HG03045 (cell line): ENCODE results near the gene FAM234A.
"Not testable (repeated sequence)": the region's sequence is repeated elsewhere in the genome, so short reads cannot be mapped to it uniquely, and the experiment has no call there.

Experiments used
- ATAC-seq: cut with Tn5 transposase; IDR thresholded peaks from one replicate; pipeline ENCODE4 v1.9.1; 2021; ENCODE audit warnings: mild to moderate bottlenecking, moderate library complexity; ENCODE audit not compliant: unreplicated experiment

The FAM234A gene

GRCh38 chr16:230351-230750 is 4.3 kb upstream of the FAM234A start:
- ATAC-seq = not testable (repeated sequence)

GRCh38 chr16:230949-231348 is 3.7 kb upstream of the FAM234A start:
- ATAC-seq = no peak

- no peak for ATAC-seq
These were observed 5.3 kb downstream of the FAM234A start for GRCh38 chr16:239948-240277.

DNA sequence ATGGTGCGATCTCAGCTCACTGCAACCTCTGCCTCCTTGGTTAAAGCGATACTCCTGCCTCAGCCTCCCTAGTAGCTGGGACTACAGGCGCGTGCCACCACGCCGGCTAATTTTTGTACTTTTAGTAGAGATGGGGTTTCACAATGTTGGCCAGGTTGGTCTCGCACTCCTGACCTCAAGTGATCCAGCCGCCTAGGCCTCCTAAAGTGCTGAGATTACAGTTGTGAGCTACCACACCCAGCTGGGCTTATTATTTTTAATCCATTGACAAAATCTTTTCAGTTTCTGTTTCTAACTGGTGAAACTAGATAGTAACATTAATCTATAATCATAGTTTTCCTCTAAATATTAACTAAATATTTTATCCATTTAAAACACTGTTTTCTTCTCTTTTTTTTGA is 5.9 kb downstream of the FAM234A start:
- ATAC-seq = no peak

- ATAC-seq = no peak
These were observed 7.7 kb downstream of the FAM234A start for GRCh38 chr16:242281-242680.

DNA sequence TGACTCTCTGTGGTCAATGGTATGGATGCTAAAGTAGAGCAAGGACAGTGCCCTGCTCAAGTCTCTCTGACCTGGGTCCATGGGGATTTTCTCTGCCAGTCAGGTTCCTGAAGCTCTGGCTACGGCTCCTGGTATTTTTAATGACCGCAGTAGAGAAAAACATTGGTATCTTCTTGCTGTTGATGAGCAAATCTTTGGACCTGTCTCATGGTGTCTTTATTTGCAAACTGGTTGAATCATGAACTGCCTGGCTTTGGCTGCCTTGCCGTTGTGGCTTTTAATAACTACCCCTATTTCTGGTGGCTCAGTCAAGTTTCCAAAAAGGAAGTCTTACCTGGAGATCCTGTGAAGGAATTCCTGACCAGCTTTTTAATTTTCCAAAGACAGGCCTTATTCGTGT is 8.7 kb downstream of the FAM234A start:
- no peak for ATAC-seq

GRCh38 chr16:245105-245504 is 10.5 kb downstream of the FAM234A start:
- no peak for ATAC-seq

GRCh38 chr16:247027-247426 is 12.4 kb downstream of the FAM234A start:
- no peak for ATAC-seq

DNA sequence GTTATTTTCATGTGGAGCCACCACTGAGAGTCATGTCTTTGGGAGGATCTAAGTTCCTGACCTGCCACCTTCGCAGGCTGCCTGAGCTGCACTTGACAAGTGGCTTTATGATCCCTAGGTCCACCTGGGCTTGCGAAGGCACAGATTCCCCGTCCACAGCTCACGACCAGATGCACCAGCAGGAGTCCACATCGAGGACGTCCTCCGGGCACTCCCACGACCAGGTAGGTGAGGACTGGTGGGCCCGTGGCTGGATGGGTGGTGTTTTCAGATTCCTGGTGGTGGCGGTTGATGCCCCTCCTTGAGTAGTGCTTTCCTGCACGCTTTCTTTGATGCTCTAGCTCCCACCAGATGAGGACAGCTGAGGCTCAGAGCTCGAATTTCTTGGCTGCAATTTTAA is 14.8 kb downstream of the FAM234A start:
- ATAC-seq = no peak

DNA sequence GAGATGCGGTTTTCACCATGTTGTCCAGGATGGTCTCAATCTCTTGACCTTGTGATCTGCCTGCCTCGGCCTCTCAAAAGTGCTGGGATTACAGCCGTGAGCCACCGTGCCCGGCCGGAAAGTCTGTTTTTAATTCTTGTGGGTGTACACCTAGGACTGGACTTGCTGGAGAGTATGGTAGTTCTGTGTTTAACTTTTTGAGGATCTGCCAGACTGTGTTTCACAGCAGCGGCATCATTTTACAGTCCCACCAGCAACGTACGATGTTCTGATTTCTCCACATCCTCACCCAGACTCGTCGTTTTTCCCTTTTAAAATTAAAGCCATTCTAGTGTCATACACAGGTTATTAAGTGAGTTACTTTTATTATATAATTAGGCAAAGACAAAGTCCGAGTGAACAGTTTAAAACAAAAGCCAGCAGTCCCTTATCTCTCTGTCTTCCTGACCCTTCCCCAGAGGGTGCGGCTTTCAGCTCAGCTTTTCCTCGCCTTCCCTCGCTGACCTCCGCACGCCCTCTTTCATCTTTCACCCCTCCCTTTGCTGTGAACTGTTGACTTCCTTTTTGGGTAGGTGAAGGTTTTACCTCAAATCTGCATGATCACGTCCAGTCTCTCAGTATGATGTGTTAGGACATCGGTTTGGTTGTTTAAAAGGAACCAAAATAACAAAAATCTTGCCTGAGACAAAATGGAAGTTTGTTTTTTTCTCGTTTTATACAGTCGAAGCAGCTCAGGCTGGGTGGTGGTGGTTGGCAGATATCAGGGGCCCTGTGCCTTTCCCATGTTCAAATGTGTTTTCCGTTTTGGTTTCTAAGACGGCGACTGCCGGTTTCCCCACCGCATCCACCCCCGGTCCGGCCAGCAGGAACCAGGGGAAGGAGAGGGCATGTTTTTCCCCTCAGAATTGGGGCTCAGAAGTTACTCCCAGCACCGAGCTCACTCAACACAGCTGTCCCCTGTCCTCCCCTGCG is 18.0 kb downstream of the FAM234A start:
- ATAC-seq = no peak

DNA sequence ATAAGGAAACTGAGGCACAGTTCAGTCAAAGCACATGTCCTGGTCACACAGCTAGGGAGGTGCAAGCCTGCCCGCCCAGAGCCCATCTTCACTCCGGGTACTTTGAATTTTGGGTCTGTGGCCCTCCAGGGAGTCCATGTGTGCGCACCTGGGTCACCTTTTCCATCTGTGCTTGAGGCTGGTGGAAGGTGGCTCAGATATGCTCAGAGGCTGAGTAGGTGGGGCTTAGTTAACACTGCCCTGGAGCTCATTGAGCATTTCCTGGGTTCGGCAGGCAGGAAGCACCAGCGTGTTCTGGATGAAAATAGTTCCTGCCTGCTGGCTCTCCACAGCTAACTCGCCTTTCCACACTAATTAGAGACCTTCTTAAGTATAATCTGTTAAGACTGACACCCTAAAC is 19.2 kb downstream of the FAM234A start:
- no peak for ATAC-seq

DNA sequence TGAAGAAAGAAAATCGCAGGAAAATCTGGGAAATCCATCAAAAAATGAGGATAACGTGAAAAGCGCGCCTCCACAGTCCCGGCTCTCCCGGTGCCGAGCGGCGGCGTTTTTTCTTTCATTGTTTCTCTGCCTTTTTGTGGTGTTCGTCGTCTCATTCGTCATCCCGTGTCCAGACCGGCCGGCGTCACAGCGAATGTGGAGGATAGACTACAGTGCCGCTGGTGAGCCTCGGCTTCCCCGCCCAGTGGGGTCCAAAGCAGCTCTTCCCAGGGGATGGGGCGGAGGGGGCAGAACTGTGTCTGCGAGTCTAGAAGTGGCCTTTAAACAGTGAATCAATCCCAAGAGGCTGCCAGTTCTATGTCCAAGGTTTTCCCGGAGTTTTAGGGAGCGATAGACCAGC is 19.8 kb downstream of the FAM234A start:
- ATAC-seq = no peak

GRCh38 chr16:255183-255582 is 20.6 kb downstream of the FAM234A start:
- no peak for ATAC-seq

DNA sequence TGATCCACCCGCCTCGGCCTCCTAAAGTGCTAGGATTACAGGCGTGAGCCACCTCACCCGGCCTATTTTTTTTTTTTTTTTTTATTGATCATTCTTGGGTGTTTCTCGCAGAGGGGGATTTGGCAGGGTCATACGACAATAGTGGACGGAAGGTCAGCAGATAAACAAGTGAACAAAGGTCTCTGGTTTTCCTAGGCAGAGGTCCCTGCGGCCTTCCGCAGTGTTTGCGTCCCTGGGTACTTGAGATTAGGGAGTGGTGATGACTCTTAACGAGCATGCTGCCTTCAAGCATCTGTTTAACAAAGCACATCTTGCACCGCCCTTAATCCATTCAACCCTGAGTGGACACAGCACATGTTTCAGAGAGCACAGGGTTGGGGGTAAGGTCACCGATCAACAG is 23.5 kb downstream of the FAM234A start:
- not testable (repeated sequence) for ATAC-seq

DNA sequence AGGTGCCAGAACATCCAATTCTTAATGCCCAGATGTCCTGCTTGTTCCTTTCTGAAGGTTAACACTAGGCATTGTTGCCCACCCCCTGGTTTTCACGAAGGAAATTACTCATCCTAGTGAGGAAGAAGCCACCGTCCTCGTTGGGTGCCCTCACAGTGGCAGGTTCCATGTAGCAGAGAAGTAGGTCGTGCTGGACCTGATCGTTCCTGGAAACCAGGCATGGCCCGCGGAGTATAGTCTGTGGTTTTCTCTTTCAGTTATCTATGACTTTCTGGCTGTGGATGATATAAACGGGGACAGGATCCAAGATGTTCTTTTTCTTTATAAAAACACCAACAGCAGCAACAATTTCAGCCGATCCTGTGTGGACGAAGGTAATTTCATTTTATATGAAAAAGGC is 24.6 kb downstream of the FAM234A start:
- ATAC-seq = no peak

GRCh38 chr16:259814-260253 is 25.2 kb downstream of the FAM234A start:
- no peak for ATAC-seq

- ATAC-seq = no peak
These were observed 25.7 kb downstream of the FAM234A start for GRCh38 chr16:260326-260725.

DNA sequence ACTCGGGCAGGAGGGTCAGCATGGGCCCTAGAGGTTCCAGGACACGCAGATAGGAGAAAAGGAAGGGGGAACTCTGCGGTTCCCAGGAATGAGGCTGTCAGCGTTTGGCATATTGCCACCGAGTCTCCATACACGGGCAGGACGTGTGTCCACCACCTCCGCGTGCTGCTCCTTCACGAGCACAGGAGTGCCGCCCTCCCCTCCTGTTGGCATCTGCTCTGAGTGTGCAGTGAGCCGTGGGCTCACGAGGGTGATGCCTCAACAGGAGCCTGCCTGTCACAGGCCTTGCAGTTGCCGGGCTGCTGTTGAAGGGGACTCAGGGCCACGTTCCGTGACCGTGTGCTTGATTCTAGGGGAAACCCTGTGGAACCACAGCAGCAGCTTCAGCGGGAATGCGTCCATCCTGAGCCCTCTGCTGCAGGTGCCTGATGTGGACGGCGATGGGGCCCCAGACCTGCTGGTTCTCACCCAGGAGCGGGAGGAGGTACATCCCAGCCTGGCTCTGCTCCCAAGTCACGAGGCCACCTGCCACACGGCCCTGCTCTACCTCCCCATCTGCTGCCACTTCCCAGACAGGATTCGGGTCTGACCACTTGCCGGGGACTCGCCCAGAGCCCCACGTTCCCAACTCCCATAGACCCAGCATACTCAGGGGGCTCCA is 26.5 kb downstream of the FAM234A start:
- ATAC-seq = no peak

GRCh38 chr16:262121-262745 is 27.6 kb downstream of the FAM234A start:
- ATAC-seq = no peak

DNA sequence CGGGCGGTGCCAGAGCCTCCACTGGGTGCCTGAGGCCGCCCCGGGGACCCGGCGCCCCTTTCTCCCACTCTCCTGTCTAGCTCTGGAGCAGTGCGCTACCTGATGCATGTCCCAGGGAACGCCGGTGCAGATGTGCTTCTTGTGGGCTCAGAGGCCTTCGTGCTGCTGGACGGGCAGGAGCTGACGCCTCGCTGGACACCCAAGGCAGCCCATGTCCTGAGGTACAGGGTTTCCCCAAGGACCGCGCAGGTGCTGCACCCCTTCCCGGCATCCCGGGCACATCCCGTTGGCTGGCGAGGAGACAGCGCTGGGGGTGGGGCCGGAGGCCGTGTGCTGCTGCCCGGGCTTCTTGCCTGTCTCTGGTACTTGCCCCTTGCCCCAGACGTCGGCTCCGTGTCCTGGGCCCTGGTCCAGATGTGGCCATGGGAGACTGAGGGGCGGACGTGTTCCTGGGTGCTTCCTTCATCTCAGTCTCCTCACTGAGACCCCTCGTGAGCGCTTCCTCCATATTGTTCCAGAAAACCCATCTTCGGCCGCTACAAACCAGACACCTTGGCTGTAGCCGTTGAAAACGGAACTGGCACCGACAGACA is 28.7 kb downstream of the FAM234A start:
- no peak for ATAC-seq

DNA sequence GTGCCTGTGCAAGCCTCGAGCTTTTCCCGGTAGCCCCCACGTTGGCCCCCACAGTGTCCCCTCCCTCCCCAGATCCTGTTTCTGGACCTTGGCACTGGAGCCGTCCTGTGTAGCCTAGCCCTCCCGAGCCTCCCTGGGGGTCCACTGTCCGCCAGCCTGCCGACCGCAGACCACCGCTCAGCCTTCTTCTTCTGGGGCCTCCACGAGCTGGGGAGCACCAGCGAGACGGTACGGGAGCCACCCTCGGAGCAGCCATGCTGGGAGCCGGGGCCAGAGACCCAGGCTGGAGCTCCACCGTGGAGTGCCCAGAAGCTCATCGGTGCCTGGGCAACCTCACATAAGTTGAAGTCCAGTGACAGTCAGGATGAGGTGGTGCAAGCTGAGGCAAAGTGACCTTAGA is 29.3 kb downstream of the FAM234A start:
- no peak for ATAC-seq
